Stimulated activated naive CD8-positive, alpha-beta T cell treated with anti-CD3 and anti-CD28 coated beads, Interleukin-15, amount 100 ng/mL, for 72 hours (primary cell): ENCODE measurements around the gene USP21.

Experiments
- ATAC-seq: fragments of 150-1000 bp; cut with Tn5 transposase; 2 replicates; pipeline ENCODE4 v1.10.0; 2021; ENCODE audit warnings: mild to moderate bottlenecking, moderate library complexity
- DNase-seq, 2 donors: peaks; one replicate each; pipeline ENCODE4 v3.0.0; 2021 to 2022
- H3K27ac Mint-ChIP-seq, 2 donors: one replicate each; pipeline ENCODE4 v1.8.0; 2022; ENCODE audit warnings: mild to moderate bottlenecking in 2 of 2, mixed read lengths in 2 of 2, moderate library complexity in 2 of 2
- H3K27me3 Mint-ChIP-seq: one replicate; pipeline ENCODE4 v1.8.0; 2022; ENCODE audit warnings: mixed read lengths
- H3K4me1 Mint-ChIP-seq: one replicate; pipeline ENCODE4 v1.8.0; 2022; ENCODE audit warnings: mild to moderate bottlenecking, mixed read lengths
- H3K4me3 Mint-ChIP-seq, 2 donors: one replicate each; pipeline ENCODE4 v1.8.0; 2022; ENCODE audit warnings: mild to moderate bottlenecking in 2 of 2, mixed read lengths in 2 of 2, moderate library complexity in 1 of 2
- H3K9me3 Mint-ChIP-seq, 2 donors: one replicate each; pipeline ENCODE4 v1.8.0; 2022; ENCODE audit warnings: mixed read lengths in 2 of 2

Gene USP21

GRCh38 chr1:161130266-161130665 is 29.0 kb upstream of the USP21 start:
- no peaks in the 10 kb centered on the region for H3K9me3 Mint-ChIP-seq

GRCh38 chr1:161131523-161132409 is 27.5 kb upstream of the USP21 start:
- no peaks in the 10 kb centered on the region for H3K9me3 Mint-ChIP-seq
- ATAC-seq (peak; percentile 44), DNase-seq (no peak)
- H3K27ac Mint-ChIP-seq, result peak overlapping the region; percentile 4 to 85
- no peak overlapping the region for H3K4me3 Mint-ChIP-seq
- H3K4me1 Mint-ChIP-seq, result peaks cover 57% of the 10 kb centered on the region
- H3K27me3 Mint-ChIP-seq, result no peaks in the 10 kb centered on the region

More at GRCh38 chr1:161130266-161130665, 29.0 kb upstream of the USP21 start:
- ATAC-seq (no peak), DNase-seq (no peak)
- Mint-ChIP-seq H3K27ac (no peak overlapping the region), H3K4me1 (peaks cover 60% of the 10 kb centered on the region), H3K27me3 (no peaks in the 10 kb centered on the region), H3K4me3 (no peak overlapping the region)

GRCh38 chr1:161132410-161133219 is 26.7 kb upstream of the USP21 start, which contains the start of gene DEDD:
TSS of gene DEDD (minus strand) at chr1:161132667. CDS start at chr1:161124462, 8,205 bp downstream.
- H3K9me3 Mint-ChIP-seq, result no peaks in the 10 kb centered on the region
- H3K27me3 Mint-ChIP-seq, result no peaks in the 10 kb centered on the region
- peak within 1 kb of the TSS; percentile 4 to 85 for H3K27ac Mint-ChIP-seq
- no peak within 1 kb of the TSS for H3K4me3 Mint-ChIP-seq
- DNase-seq (peak; percentile 87 to 94), ATAC-seq (peak; percentile 96)
- H3K4me1 Mint-ChIP-seq, result peaks cover 49% of the 10 kb centered on the region

GRCh38 chr1:161133220-161133740 is 26.0 kb upstream of the USP21 start:
- ATAC-seq, result no peak
- no peak overlapping the region for H3K27ac Mint-ChIP-seq
- no peaks in the 10 kb centered on the region for H3K9me3 Mint-ChIP-seq
- DNase-seq, result no peak
- H3K4me1 Mint-ChIP-seq, result peaks cover 42% of the 10 kb centered on the region
- H3K27me3 Mint-ChIP-seq, result no peaks in the 10 kb centered on the region
- H3K4me3 Mint-ChIP-seq, result no peak overlapping the region

GRCh38 chr1:161137881-161138280 is 21.4 kb upstream of the USP21 start:
- no peak for ATAC-seq
- no peaks in the 10 kb centered on the region for H3K9me3 Mint-ChIP-seq
- H3K4me3 Mint-ChIP-seq, result no peak overlapping the region

GRCh38 chr1:161138431-161138830 is 20.9 kb upstream of the USP21 start:
- no peak overlapping the region for H3K4me3 Mint-ChIP-seq
- peak overlapping the region in 1 of 2 donors; percentile 34 for H3K27ac Mint-ChIP-seq
- no peak for DNase-seq
- peaks cover 6% of the 10 kb centered on the region for H3K4me1 Mint-ChIP-seq
- no peaks in the 10 kb centered on the region for H3K9me3 Mint-ChIP-seq
- no peak for ATAC-seq
- H3K27me3 Mint-ChIP-seq, result no peaks in the 10 kb centered on the region

More at GRCh38 chr1:161137881-161138280, 21.4 kb upstream of the USP21 start:
- no peaks in the 10 kb centered on the region for H3K27me3 Mint-ChIP-seq
- H3K4me1 Mint-ChIP-seq, result peaks cover 6% of the 10 kb centered on the region
- H3K27ac Mint-ChIP-seq, result no peak overlapping the region
- no peak for DNase-seq

- ATAC-seq, result no peak
- Mint-ChIP-seq H3K27me3 (no peaks in the 10 kb centered on the region), H3K27ac (no peak overlapping the region), H3K4me1 (peaks cover 5% of the 10 kb centered on the region), H3K9me3 (no peaks in the 10 kb centered on the region), H3K4me3 (no peak overlapping the region)
- DNase-seq, result no peak
Measured at GRCh38 chr1:161139766-161140165, 19.5 kb upstream of the USP21 start.

- Mint-ChIP-seq H3K4me3 (no peak overlapping the region), H3K27me3 (no peaks in the 10 kb centered on the region), H3K4me1 (no peaks in the 10 kb centered on the region), H3K9me3 (no peaks in the 10 kb centered on the region), H3K27ac (no peak overlapping the region)
- ATAC-seq (no peak), DNase-seq (no peak)
Measured at GRCh38 chr1:161140755-161141400, 18.4 kb upstream of the USP21 start.

- Mint-ChIP-seq H3K9me3 (no peaks in the 10 kb centered on the region), H3K4me1 (no peaks in the 10 kb centered on the region), H3K4me3 (no peak overlapping the region), H3K27ac (no peak overlapping the region), H3K27me3 (no peaks in the 10 kb centered on the region)
- DNase-seq, result no peak
- no peak for ATAC-seq
Measured at GRCh38 chr1:161145832-161146231, 13.5 kb upstream of the USP21 start.

GRCh38 chr1:161153176-161153575 is 6.1 kb upstream of the USP21 start:
- ATAC-seq (no peak), DNase-seq (no peak)
- H3K27ac Mint-ChIP-seq, result peak overlapping the region; percentile 87 to 100
- peaks cover 20% of the 10 kb centered on the region for H3K4me1 Mint-ChIP-seq
- H3K4me3 Mint-ChIP-seq, result peak overlapping the region; percentile 89 to 92
- no peaks in the 10 kb centered on the region for H3K9me3 Mint-ChIP-seq
- H3K27me3 Mint-ChIP-seq, result no peaks in the 10 kb centered on the region

GRCh38 chr1:161153682-161154337 is 5.5 kb upstream of the USP21 start, which contains the start of gene UFC1:
TSS of gene UFC1 (plus strand) at chr1:161153978. CDS start at chr1:161153998, 20 bp downstream.
- Mint-ChIP-seq H3K4me3 (peak within 1 kb of the TSS; percentile 89 to 92), H3K4me1 (peaks cover 27% of the 10 kb centered on the region), H3K9me3 (no peaks in the 10 kb centered on the region), H3K27me3 (no peaks in the 10 kb centered on the region), H3K27ac (peak within 1 kb of the TSS; percentile 100)
- peak; percentile 95 for ATAC-seq
- DNase-seq, result peak; percentile 75 to 86

- ATAC-seq, result no peak
- H3K4me1 Mint-ChIP-seq, result peaks cover 65% of the 10 kb centered on the region
- no peak for DNase-seq
- no peaks in the 10 kb centered on the region for H3K27me3 Mint-ChIP-seq
- peak overlapping the region in 1 of 2 donors; percentile 66 for H3K27ac Mint-ChIP-seq
- H3K4me3 Mint-ChIP-seq, result no peak overlapping the region
- H3K9me3 Mint-ChIP-seq, result no peaks in the 10 kb centered on the region
Measured at GRCh38 chr1:161157867-161158266, 1.4 kb upstream of the USP21 start.

- ATAC-seq (no peak), DNase-seq (no peak)
- Mint-ChIP-seq H3K27me3 (no peaks in the 10 kb centered on the region), H3K4me3 (peak overlapping the region; percentile 90 to 94), H3K9me3 (no peaks in the 10 kb centered on the region), H3K27ac (peak overlapping the region; percentile 64 to 94), H3K4me1 (peaks cover 71% of the 10 kb centered on the region)
Measured at GRCh38 chr1:161158316-161159010, 837 bp upstream of the USP21 start.

GRCh38 chr1:161159913-161160243 is 578 bp downstream of the USP21 start:
- ATAC-seq (no peak), DNase-seq (no peak)
- no peaks in the 10 kb centered on the region for H3K27me3 Mint-ChIP-seq
- peaks cover 79% of the 10 kb centered on the region for H3K4me1 Mint-ChIP-seq
- peak overlapping the region; percentile 94 to 97 for H3K27ac Mint-ChIP-seq
- peak overlapping the region; percentile 90 to 94 for H3K4me3 Mint-ChIP-seq
- H3K9me3 Mint-ChIP-seq, result no peaks in the 10 kb centered on the region
